Esophagus squamous epithelium (tissue), 5 donors: ENCODE measurements around the gene RAB43. TPM values are rescaled to one million over a fixed set of nuclear protein-coding genes. Genes with fewer than 3 reads are reported as not detected.

ENCODE experiments used
- DNase-seq: peaks from one replicate; lab custom pipeline; 2025; lab: John Stamatoyannopoulos, UW
- H3K27ac ChIP-seq, 4 donors: fragments of 200-600 bp; sonication (generic); one replicate each; pipeline ENCODE4 v1.5.1; 2016 to 2019; ENCODE audit warnings: mild to moderate bottlenecking in 1 of 4
- H3K27me3 ChIP-seq, 4 donors: fragments of 200-600 bp; sonication (generic); 1 replicate in 3 of 4; 2 replicates in 1 of 4; pipeline versions ENCODE4 v1.5.1 to v1.6.0; 2017 to 2021; ENCODE audit warnings: antibody characterized with exemption in 1 of 4
- H3K36me3 ChIP-seq, 3 donors: fragments of 200-600 bp; sonication (generic); one replicate each; pipeline ENCODE4 v1.5.1; 2016 to 2019
- H3K4me1 ChIP-seq, 3 donors: fragments of 200-600 bp; sonication (generic); one replicate each; pipeline ENCODE4 v1.5.1; 2017 to 2019
- H3K4me3 ChIP-seq, 4 donors: fragments of 200-600 bp; sonication (generic); 1 replicate in 3 of 4; 2 replicates in 1 of 4; pipeline ENCODE4 v1.5.1; 2016 to 2019; ENCODE audit warnings: mild to moderate bottlenecking in 2 of 4, moderate library complexity in 1 of 4
- H3K9me3 ChIP-seq, 3 donors: fragments of 200-600 bp; sonication (generic); one replicate each; pipeline ENCODE4 v1.5.1; 2016 to 2019
- CTCF ChIP-seq, 6 experiments: fragments of 450-650 bp in 4 of 6; fragments of 200-600 bp in 2 of 6; sonication (generic) in 2 of 6; IDR thresholded peaks; one replicate each; pipeline ENCODE4 v1.5.1; 2016 to 2019; ENCODE audit warnings: antibody characterized with exemption in 6 of 6, mild to moderate bottlenecking in 4 of 6, moderate library complexity in 4 of 6
- POLR2A ChIP-seq, 4 donors: fragments of 450-650 bp; IDR thresholded peaks; one replicate each; pipeline ENCODE4 v1.6.1; 2017; ENCODE audit warnings: antibody characterized with exemption in 4 of 4, mild to moderate bottlenecking in 4 of 4, moderate library complexity in 3 of 4
- WGBS, 2 donors: methylation state at CpG; one replicate each; pipeline ENCODE4 v1.1.5; 2018; 5-methylcytosine and 5-hydroxymethylcytosine counted together
- intact Hi-C: fragments of 100-400 bp; cut with DNase I; formaldehyde crosslinking; loops from one replicate; pipeline ENCODE4 v1.15.0; 2022
- total RNA-seq, 4 donors: library from RNA; depleted of rRNA; stranded (reverse); fragments of >200 nt; gene quantifications; one replicate each; pipeline ENCODE4 v1.1.0, GENCODE V29; 2016
- donor health status: DM: yes; HTN: yes; CAD: no.

RAB43 gene
- total RNA-seq, 4 donors from 2014 or later = 4.6 to 11.1 (median 7.9) TPM

- peaks cover 0 to 11% (median 9%) of the 10 kb centered on the region in 3 donors for H3K4me1 ChIP-seq
- TF ChIP-seq CTCF (IDR thresholded peaks at IDR 0.05) (no peak), POLR2A (IDR thresholded peaks at IDR 0.05) (no peak)
- DNase-seq = no peak
- H3K27me3 ChIP-seq = no peaks in the 10 kb centered on the region
- no peaks in the 10 kb centered on the region for H3K9me3 ChIP-seq
- intact Hi-C loops = no loop called here
- no peak overlapping the region for H3K4me3 ChIP-seq
- H3K36me3 ChIP-seq = peaks cover 0 to 14% (median 6%) of the 10 kb centered on the region in 3 donors
- peak overlapping the region; percentile 40 to 85 (median 82) for H3K27ac ChIP-seq
- 34 to 59% methylated on average over 2 to 4 of the region's 8 CpGs for WGBS, 2 donors
Measured at GRCh38 chr3:129087138-129087702, 34.4 kb downstream of the RAB43 start.

- 93 to 100% methylated on average over 1 to 2 of the region's 4 CpGs for WGBS, 2 donors
- intact Hi-C loops = no loop called here
Measured at GRCh38 chr3:129085818-129086217, 35.8 kb downstream of the RAB43 start.

GRCh38 chr3:129085165-129085715, 36.4 kb downstream of the RAB43 start:
- Histone ChIP-seq H3K27me3 (no peaks in the 10 kb centered on the region), H3K4me3 (no peak overlapping the region), H3K9me3 (no peaks in the 10 kb centered on the region), H3K36me3 (no peaks in the 10 kb centered on the region), H3K4me1 (peaks cover 0 to 11% (median 9%) of the 10 kb centered on the region in 3 donors), H3K27ac (no peak overlapping the region)
- intact Hi-C loops = no loop called here
- 90 to 98% methylated on average over 2 to 8 of the region's 12 CpGs for WGBS, 2 donors
- TF ChIP-seq POLR2A (IDR thresholded peaks at IDR 0.05) (no peak), CTCF (IDR thresholded peaks at IDR 0.05) (no peak)
- DNase-seq = no peak

More at GRCh38 chr3:129085818-129086217, 35.8 kb downstream of the RAB43 start:
- H3K9me3 ChIP-seq = no peaks in the 10 kb centered on the region
- H3K27ac ChIP-seq = no peak overlapping the region
- no peak for DNase-seq
- H3K4me3 ChIP-seq = no peak overlapping the region
- TF ChIP-seq POLR2A (IDR thresholded peaks at IDR 0.05) (no peak), CTCF (IDR thresholded peaks at IDR 0.05) (no peak)
- peaks cover 0 to 11% (median 9%) of the 10 kb centered on the region in 3 donors for H3K4me1 ChIP-seq
- H3K27me3 ChIP-seq = no peaks in the 10 kb centered on the region
- no peaks in the 10 kb centered on the region for H3K36me3 ChIP-seq

- intact Hi-C loops = no loop called here
- no peak overlapping the region for H3K27ac ChIP-seq
- no peaks in the 10 kb centered on the region for H3K9me3 ChIP-seq
- H3K4me1 ChIP-seq = peaks cover 0 to 11% (median 9%) of the 10 kb centered on the region in 3 donors
- TF ChIP-seq POLR2A (IDR thresholded peaks at IDR 0.05) = no peak
- no peak for TF ChIP-seq CTCF (IDR thresholded peaks at IDR 0.05)
- no peak for DNase-seq
- 69 to 94% methylated on average over 4 to 6 of the region's 6 CpGs for WGBS, 2 donors
- H3K36me3 ChIP-seq = no peaks in the 10 kb centered on the region
- H3K4me3 ChIP-seq = no peak overlapping the region
- no peaks in the 10 kb centered on the region for H3K27me3 ChIP-seq
Measured at GRCh38 chr3:129084501-129084900, 37.1 kb downstream of the RAB43 start.

GRCh38 chr3:129082026-129082425, 39.6 kb downstream of the RAB43 start:
- TF ChIP-seq POLR2A (IDR thresholded peaks at IDR 0.05) (no peak), CTCF (IDR thresholded peaks at IDR 0.05) (no peak)
- intact Hi-C loops = no loop called here
- Histone ChIP-seq H3K36me3 (no peaks in the 10 kb centered on the region), H3K4me1 (peaks cover 0 to 13% (median 5%) of the 10 kb centered on the region in 3 donors), H3K27me3 (no peaks in the 10 kb centered on the region), H3K9me3 (no peaks in the 10 kb centered on the region), H3K27ac (no peak overlapping the region), H3K4me3 (no peak overlapping the region)
- 74 to 82% methylated on average over 8 to 9 of the region's 9 CpGs for WGBS, 2 donors
- no peak for DNase-seq
